ENCODE data around the gene SLC43A2.

SLC43A2 gene

GRCh38 chr17:1621273-1621954 is 7.2 kb downstream of the SLC43A2 start:
- DNase-seq, result no peak

DNA sequence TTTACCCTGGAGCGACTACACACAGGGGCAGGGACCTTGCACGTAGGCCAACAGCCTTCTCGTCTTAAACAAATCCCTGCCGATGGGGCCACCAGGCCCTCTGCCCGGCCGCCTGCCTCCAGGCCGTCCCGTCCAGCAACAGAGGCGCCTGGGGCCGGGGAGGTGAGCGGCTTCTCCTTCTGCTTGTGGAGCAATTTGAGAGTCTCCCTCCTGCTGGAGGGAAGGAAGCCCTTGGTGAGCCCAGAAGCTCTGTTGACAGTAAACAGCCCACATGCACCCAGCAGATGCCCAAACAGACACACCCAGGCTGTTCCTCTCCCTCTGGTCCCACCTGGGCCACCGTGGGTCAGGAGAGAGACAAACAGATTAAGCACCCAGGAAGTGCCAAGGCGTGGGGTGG is 8.1 kb downstream of the SLC43A2 start:
- no peak for DNase-seq

GRCh38 chr17:1617620-1618174 is 10.9 kb downstream of the SLC43A2 start:
- no peak for DNase-seq

- no peak for DNase-seq
These were observed 12.5 kb downstream of the SLC43A2 start for GRCh38 chr17:1616101-1616500.

DNA sequence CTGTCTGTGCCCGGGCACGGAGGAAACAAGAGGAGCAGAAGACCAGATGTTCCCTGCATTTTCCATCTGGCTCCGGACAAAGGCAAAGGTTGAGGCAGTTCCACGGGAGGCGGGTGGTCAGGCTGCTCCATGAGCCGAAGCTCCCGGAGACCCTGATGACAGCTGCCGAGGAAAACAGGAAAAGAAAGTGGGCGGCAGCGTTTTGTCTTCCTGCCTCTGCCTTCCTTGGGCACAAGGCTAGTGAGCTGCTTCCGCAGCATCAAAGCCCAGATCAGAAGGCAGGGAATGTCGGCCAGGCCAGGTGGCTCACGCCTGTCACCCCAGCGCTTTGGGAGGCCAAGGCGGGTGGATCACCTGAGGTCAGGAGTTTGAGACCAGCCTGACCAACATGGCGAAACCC is 16.2 kb downstream of the SLC43A2 start:
- DNase-seq, result no peak

GRCh38 chr17:1611715-1612114 is 16.9 kb downstream of the SLC43A2 start:
- DNase-seq, result no peak

GRCh38 chr17:1608676-1609075 is 20.0 kb downstream of the SLC43A2 start:
- no peak for DNase-seq

- no peak for DNase-seq
These were observed 20.7 kb downstream of the SLC43A2 start for GRCh38 chr17:1607971-1608320.

DNA sequence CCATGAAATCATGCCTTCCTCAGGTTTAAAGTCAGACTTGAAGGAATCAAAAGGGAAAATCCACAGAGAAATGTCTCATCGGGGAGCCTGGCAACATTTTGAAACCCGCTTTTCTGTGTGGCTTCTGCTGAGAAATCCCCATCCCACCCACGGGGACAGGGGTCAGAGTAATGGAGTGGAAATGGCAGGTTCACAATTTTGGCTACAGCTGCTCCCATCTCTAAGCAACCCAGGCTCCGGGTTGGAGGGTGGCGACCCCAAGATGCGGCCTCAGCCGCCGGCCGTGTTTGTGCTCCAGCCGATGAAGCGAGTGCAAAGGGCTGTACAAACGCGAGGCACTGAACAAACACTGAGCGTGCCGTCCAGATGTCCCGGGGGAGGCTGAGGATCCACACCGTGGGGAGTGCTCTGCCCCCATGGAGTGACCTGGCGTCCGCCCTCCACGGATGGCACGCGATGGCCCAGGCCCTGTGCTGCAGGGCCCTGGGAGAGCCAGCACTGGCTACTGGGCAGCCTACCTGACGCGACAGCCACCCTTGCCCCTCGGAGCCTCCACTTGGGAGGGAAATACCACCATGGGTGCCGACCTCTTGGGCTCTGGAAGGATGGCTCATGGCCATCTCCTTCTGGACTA is 22.2 kb downstream of the SLC43A2 start:
- no peak for DNase-seq

DNA sequence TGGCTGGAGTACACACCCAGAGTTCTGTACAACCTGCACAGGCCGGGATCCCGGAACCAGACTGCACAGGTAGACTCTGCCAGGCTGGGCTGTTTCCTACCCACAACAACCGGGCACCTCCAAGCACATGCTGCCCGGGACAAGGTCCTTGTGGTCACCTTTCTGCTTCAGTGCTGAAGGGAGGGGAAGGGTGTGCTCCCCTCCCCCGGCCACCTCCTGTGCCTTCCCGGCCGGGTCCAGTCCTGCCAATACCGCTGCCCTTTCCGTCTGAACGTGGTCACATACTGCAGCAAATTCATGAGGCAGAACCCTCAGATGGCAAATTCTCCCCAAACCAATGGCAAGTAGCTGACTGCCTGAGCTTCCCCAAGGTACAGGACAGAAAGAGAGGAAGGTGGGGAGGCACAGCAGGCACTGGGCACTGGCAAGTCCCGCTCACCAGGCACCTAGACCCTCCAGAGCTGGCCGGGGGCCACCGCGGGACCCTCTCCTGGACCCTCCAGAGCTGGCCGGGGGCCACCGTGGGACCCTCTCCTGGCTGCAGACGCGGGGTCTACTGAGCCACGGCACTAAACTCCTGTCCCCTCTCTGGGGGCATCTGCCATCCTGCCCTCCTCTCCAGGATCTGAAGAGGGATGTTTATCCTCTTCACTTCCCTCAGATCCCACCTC is 22.8 kb downstream of the SLC43A2 start:
- DNase-seq, result no peak

GRCh38 chr17:1604831-1605528 is 23.7 kb downstream of the SLC43A2 start:
- no peak for DNase-seq

- DNase-seq, result no peak
These were observed 27.1 kb downstream of the SLC43A2 start for GRCh38 chr17:1601571-1601970.

GRCh38 chr17:1598399-1599095 is 30.1 kb downstream of the SLC43A2 start:
- DNase-seq, result no peak

DNA sequence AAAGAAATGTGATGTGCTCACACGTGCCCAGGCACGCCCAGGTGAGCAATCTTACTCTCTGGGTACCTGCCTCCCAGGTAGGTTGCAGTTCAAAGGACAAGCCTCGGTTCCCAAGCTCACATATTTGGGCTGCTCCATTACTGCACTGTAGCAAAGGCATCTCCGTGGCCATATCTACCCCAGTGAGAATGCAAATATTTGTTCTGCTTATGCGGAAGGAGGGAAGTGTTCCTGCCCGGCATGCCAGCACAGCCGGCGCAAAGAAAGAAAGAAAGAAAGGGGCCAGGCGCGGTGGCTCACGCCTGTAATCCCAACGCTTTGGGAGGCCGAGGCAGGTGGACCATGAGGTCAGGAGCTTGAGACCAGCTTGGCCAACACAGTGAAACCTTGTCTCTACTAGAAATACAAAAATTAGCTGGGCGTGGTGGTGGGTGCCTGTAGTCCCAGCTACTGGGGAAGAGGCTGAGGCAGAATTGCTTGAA is 30.7 kb downstream of the SLC43A2 start:
- no peak for DNase-seq

- no peak for DNase-seq
These were observed 35.1 kb downstream of the SLC43A2 start for GRCh38 chr17:1593630-1593931.

GRCh38 chr17:1592751-1593629 is 35.6 kb downstream of the SLC43A2 start:
- no peak for DNase-seq

- DNase-seq, result no peak
These were observed 37.1 kb downstream of the SLC43A2 start for GRCh38 chr17:1591474-1592090.

DNA sequence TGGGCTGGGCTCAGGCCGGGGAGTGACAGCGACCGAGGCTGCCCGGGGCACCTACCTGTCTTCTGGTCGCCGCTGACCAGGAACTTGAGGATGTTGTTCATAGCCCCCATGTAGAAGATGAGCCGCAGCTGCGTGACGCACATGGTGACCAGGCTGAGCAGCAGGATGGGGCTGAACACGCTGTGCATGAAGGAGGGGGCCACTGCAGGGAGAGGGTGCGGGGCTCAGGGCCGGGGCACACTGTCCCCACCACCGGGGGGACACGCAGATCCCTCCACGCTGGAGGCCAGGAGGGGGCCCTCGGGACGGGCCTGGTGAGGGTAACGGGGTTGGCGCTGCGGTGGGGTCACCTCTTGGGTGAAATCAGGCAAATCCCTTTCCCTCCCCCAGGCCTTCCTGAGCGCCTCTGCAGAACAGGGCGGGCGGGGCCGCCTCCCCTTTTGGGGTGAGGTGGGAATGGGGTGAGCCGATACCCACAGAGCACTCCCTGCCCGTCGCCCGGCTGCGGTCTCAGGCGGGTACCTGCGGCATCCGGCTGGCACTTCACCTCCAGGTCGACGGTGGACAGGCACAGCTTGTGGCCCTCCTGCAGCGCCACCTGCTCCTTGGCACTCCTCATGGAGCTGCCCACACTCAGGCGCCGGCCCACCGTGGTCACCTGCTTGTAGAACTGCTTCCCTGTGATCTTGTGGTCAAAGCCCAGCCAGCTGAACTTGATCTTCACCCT is 37.7 kb downstream of the SLC43A2 start:
- no peak for DNase-seq

DNA sequence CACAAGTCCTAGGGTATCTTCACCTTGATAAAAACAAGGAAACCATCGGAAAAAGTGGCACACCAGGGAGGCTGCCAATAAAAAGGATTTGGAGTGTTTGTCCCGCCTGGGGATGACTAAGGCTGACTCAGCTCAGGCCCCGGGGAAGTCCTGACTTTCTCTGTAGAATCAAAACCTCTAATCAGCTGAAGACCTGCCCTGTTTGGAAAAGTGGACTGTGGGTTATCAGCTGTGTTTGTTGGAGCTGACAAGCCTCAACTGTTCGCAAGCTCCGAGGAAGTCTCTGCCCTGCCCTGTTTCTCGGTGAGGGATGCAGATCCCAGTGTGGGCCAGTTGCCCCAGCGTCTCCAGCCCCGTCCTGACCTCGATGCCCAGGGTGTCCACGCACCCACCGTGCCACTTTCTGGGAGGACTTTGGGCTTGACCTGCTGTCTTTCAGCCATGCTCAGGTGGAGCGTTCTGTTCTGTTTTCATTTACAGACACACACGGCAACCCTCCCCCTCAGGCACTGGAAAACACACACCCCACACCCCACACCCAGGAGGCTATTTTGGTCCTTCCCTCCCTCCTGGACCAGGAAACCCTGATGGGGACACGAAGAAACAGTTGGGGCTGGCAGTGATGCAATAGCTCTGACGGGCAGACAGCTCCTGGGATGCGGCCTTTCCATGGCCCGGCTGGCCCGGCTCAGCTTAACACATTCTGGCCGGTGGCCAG is 38.4 kb downstream of the SLC43A2 start:
- DNase-seq, result no peak
